ENCODE data around the gene PTK6. TPM values are rescaled to one million over a fixed set of nuclear protein-coding genes. Genes with fewer than 3 reads are reported as not detected.

The PTK6 gene
- total and polyA plus RNA-seq, 5 donors from 2014 or later, result 0.15 to 0.21 (median 0.19) TPM; not detected in 1

DNA sequence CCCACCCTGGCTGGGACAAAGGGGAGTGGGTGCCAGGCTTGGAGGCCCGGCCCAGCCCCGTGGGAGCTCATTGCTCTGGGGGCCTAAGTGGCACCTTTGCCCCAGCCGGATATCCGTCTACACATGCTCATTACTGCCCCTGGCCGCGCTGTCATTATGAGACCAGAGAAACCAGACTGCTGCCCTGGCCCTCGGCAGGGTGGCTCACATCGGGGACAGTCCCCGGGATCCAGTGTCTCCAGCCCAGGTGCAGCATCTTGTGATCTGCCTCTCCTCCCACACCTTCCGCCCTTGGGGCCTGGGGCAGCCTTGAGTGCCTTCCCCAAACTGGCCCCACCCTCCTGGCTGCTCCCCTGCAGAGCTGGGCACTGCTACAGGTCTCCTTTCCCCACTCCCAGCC lies 5.5 kb upstream of the PTK6 start:
- DNase-seq (no peak), ATAC-seq (ENCODE audit: low read depth in 2 of 2) (no peak)
- H3K36me3 ChIP-seq (ENCODE audit: control insufficient read depth, insufficient read depth, low read length), result no peaks in the 10 kb centered on the region
- H3K27ac ChIP-seq (ENCODE audit: insufficient read depth, low read length, poor library complexity, severe bottlenecking), result no peak overlapping the region
- no peaks in the 10 kb centered on the region for H3K27me3 ChIP-seq (ENCODE audit: control insufficient read depth, insufficient read depth, low read length)
- peaks cover 13% of the 10 kb centered on the region for H3K4me1 ChIP-seq (ENCODE audit: control insufficient read depth, insufficient read depth, low read length, poor library complexity, severe bottlenecking)
- no peaks in the 10 kb centered on the region for H3K9me3 ChIP-seq (ENCODE audit: control insufficient read depth in 2 of 2, low read length in 2 of 2)
- no peaks in the 10 kb centered on the region for H3K9me3 Mint-ChIP-seq
- H3K27me3 Mint-ChIP-seq, result peaks cover 4% of the 10 kb centered on the region
- no peak overlapping the region for H3K4me3 Mint-ChIP-seq
- no peak overlapping the region for H3K27ac Mint-ChIP-seq
- no peak overlapping the region for H3K4me3 ChIP-seq (ENCODE audit: low read depth, low read length)
- peaks cover 2 to 12% (median 7%) of the 10 kb centered on the region in 4 donors for H3K4me1 Mint-ChIP-seq
- H3K36me3 Mint-ChIP-seq, result no peaks in the 10 kb centered on the region

DNA sequence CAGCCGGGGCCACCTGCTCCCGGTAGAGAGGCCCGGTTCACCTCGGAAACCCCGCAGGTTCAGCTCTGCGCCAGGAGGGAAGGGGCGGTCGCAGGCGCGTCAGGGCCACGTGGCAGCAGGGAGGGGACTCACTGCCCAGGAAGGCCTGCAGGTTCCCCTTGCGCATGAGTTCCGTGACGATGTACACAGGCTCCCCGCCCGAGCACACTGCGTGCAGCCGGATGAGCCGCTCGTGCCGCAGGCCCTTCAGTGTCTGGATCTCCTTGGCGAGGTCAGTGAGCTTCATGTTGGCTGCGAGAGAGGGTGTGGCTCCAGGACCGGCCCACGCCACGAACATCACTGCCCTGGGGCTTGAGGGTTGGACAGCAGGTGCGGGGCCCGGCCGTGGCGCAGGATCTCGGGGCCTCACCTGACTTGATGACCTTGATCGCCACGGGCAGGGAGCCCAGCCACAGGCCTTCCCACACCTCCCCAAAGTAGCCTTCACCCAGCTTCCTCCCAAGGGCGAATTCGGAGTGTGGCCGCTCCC lies 4.9 kb upstream of the PTK6 start:
- DNase-seq (no peak), ATAC-seq (ENCODE audit: low read depth in 2 of 2) (no peak)
- Histone ChIP-seq H3K9me3 (ENCODE audit: control insufficient read depth in 2 of 2, low read length in 2 of 2) (no peaks in the 10 kb centered on the region), H3K4me3 (ENCODE audit: low read depth, low read length) (no peak overlapping the region), H3K27ac (ENCODE audit: insufficient read depth, low read length, poor library complexity, severe bottlenecking) (no peak overlapping the region), H3K36me3 (ENCODE audit: control insufficient read depth, insufficient read depth, low read length) (no peaks in the 10 kb centered on the region), H3K27me3 (ENCODE audit: control insufficient read depth, insufficient read depth, low read length) (no peaks in the 10 kb centered on the region), H3K4me1 (ENCODE audit: control insufficient read depth, insufficient read depth, low read length, poor library complexity, severe bottlenecking) (peaks cover 19% of the 10 kb centered on the region)
- Mint-ChIP-seq H3K4me1 (peaks cover 2 to 12% (median 7%) of the 10 kb centered on the region in 4 donors), H3K4me3 (no peak overlapping the region), H3K27me3 (peaks cover 4% of the 10 kb centered on the region), H3K9me3 (no peaks in the 10 kb centered on the region), H3K27ac (no peak overlapping the region), H3K36me3 (no peaks in the 10 kb centered on the region)

GRCh38 chr20:63541371-63541770 lies 4.2 kb upstream of the PTK6 start:
- Histone ChIP-seq H3K27me3 (ENCODE audit: control insufficient read depth, insufficient read depth, low read length) (no peaks in the 10 kb centered on the region), H3K27ac (ENCODE audit: insufficient read depth, low read length, poor library complexity, severe bottlenecking) (no peak overlapping the region), H3K4me1 (ENCODE audit: control insufficient read depth, insufficient read depth, low read length, poor library complexity, severe bottlenecking) (peaks cover 23% of the 10 kb centered on the region), H3K9me3 (ENCODE audit: control insufficient read depth in 2 of 2, low read length in 2 of 2) (no peaks in the 10 kb centered on the region), H3K4me3 (ENCODE audit: low read depth, low read length) (no peak overlapping the region), H3K36me3 (ENCODE audit: control insufficient read depth, insufficient read depth, low read length) (no peaks in the 10 kb centered on the region)
- no peaks in the 10 kb centered on the region for H3K27me3 Mint-ChIP-seq
- DNase-seq (no peak), ATAC-seq (ENCODE audit: low read depth in 2 of 2) (no peak)
- H3K9me3 Mint-ChIP-seq, result no peaks in the 10 kb centered on the region
- no peak overlapping the region for H3K4me3 Mint-ChIP-seq
- peaks cover 2 to 14% (median 8%) of the 10 kb centered on the region in 4 donors for H3K4me1 Mint-ChIP-seq
- no peaks in the 10 kb centered on the region for H3K36me3 Mint-ChIP-seq
- no peak overlapping the region for H3K27ac Mint-ChIP-seq

GRCh38 chr20:63540417-63541186 lies 3.4 kb upstream of the PTK6 start:
- H3K4me1 ChIP-seq (ENCODE audit: control insufficient read depth, insufficient read depth, low read length, poor library complexity, severe bottlenecking), result peaks cover 23% of the 10 kb centered on the region
- H3K9me3 ChIP-seq (ENCODE audit: control insufficient read depth in 2 of 2, low read length in 2 of 2), result no peaks in the 10 kb centered on the region
- DNase-seq (no peak), ATAC-seq (ENCODE audit: low read depth in 2 of 2) (no peak)
- no peak overlapping the region for H3K4me3 ChIP-seq (ENCODE audit: low read depth, low read length)
- Mint-ChIP-seq H3K9me3 (no peaks in the 10 kb centered on the region), H3K4me1 (peaks cover 2 to 17% (median 7%) of the 10 kb centered on the region in 4 donors), H3K27me3 (no peaks in the 10 kb centered on the region), H3K4me3 (no peak overlapping the region), H3K36me3 (no peaks in the 10 kb centered on the region), H3K27ac (no peak overlapping the region)
- H3K36me3 ChIP-seq (ENCODE audit: control insufficient read depth, insufficient read depth, low read length), result no peaks in the 10 kb centered on the region
- no peaks in the 10 kb centered on the region for H3K27me3 ChIP-seq (ENCODE audit: control insufficient read depth, insufficient read depth, low read length)
- H3K27ac ChIP-seq (ENCODE audit: insufficient read depth, low read length, poor library complexity, severe bottlenecking), result no peak overlapping the region

DNA sequence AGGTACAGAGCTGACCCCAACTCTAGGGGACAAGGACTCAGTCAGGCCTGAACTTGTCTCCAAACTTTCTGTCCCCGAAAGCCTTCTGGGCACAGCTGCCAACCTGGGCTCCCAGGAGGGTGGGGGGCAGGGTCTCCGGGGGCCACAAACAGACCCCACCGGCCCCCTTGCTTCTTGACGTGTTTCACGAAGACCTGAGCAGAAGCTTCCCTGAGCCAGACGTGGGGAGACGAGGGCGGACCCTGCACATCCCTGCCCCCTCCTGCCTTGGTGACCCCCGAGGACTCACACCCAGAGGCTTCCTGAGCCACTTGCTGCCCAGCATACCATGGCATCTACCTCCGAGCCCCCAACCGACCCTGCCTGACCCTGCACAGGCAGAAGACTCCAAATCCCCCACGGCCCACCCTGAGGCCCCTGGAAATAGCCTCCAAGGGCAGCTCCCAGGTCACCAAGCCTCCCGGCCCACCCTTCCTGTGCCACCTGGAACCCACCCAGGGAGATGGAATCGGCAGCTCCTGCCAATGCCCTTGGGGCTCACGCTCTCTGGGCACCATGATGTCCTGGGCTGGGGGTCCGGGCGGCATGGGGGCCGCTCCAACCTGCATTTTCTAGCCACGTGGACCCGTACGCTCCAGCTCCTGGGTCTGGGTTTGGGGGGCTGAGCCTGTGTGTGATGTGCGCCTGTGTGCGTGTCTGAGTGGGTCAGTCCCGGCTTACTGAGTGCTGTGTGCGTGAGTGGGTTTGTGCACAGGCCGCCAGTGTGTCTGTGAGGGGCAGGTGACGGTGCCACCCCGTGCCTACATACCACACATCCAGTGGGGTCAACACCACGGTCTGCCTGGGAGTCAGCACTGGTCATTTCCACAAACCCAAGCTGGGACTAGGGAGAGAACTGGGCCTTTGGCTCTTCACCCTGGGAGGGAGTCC lies 2.5 kb upstream of the PTK6 start:
- no peak for ATAC-seq (ENCODE audit: low read depth in 2 of 2)
- Histone ChIP-seq H3K4me1 (ENCODE audit: control insufficient read depth, insufficient read depth, low read length, poor library complexity, severe bottlenecking) (peaks cover 23% of the 10 kb centered on the region), H3K27ac (ENCODE audit: insufficient read depth, low read length, poor library complexity, severe bottlenecking) (no peak overlapping the region), H3K4me3 (ENCODE audit: low read depth, low read length) (no peak overlapping the region), H3K36me3 (ENCODE audit: control insufficient read depth, insufficient read depth, low read length) (no peaks in the 10 kb centered on the region), H3K9me3 (ENCODE audit: control insufficient read depth in 2 of 2, low read length in 2 of 2) (no peaks in the 10 kb centered on the region), H3K27me3 (ENCODE audit: control insufficient read depth, insufficient read depth, low read length) (no peaks in the 10 kb centered on the region)
- Mint-ChIP-seq H3K27ac (no peak overlapping the region), H3K4me3 (peak overlapping the region in 1 of 4 donors; percentile 69), H3K4me1 (peaks cover 2 to 17% (median 5%) of the 10 kb centered on the region in 4 donors), H3K36me3 (no peaks in the 10 kb centered on the region), H3K27me3 (no peaks in the 10 kb centered on the region), H3K9me3 (no peaks in the 10 kb centered on the region)
- no peak for DNase-seq

- H3K9me3 Mint-ChIP-seq, result no peaks in the 10 kb centered on the region
- H3K4me1 ChIP-seq (ENCODE audit: control insufficient read depth, insufficient read depth, low read length, poor library complexity, severe bottlenecking), result peaks cover 23% of the 10 kb centered on the region
- peak overlapping the region in 1 of 4 donors; percentile 69 for H3K4me3 Mint-ChIP-seq
- H3K27me3 Mint-ChIP-seq, result no peaks in the 10 kb centered on the region
- no peaks in the 10 kb centered on the region for H3K27me3 ChIP-seq (ENCODE audit: control insufficient read depth, insufficient read depth, low read length)
- no peaks in the 10 kb centered on the region for H3K36me3 Mint-ChIP-seq
- no peaks in the 10 kb centered on the region for H3K36me3 ChIP-seq (ENCODE audit: control insufficient read depth, insufficient read depth, low read length)
- ATAC-seq (ENCODE audit: low read depth in 2 of 2) (no peak), DNase-seq (no peak)
- peaks cover 2 to 17% (median 5%) of the 10 kb centered on the region in 4 donors for H3K4me1 Mint-ChIP-seq
- H3K27ac Mint-ChIP-seq, result no peak overlapping the region
- no peak overlapping the region for H3K4me3 ChIP-seq (ENCODE audit: low read depth, low read length)
- H3K27ac ChIP-seq (ENCODE audit: insufficient read depth, low read length, poor library complexity, severe bottlenecking), result peak overlapping the region; percentile 86
- H3K9me3 ChIP-seq (ENCODE audit: control insufficient read depth in 2 of 2, low read length in 2 of 2), result no peaks in the 10 kb centered on the region
Observed at GRCh38 chr20:63539092-63539430, 1.9 kb upstream of the PTK6 start.

GRCh38 chr20:63538204-63539091 lies 1.3 kb upstream of the PTK6 start:
- Histone ChIP-seq H3K4me3 (ENCODE audit: low read depth, low read length) (no peak overlapping the region), H3K9me3 (ENCODE audit: control insufficient read depth in 2 of 2, low read length in 2 of 2) (no peaks in the 10 kb centered on the region)
- H3K36me3 Mint-ChIP-seq, result no peaks in the 10 kb centered on the region

More at GRCh38 chr20:63538204-63539091, 1.3 kb upstream of the PTK6 start:
- peak in 2 of 3 donors; percentile 28 to 41 for DNase-seq
- Mint-ChIP-seq H3K4me1 (peaks cover 0 to 17% (median under 1%) of the 10 kb centered on the region in 4 donors), H3K27ac (peak overlapping the region in 1 of 3 donors; percentile 55), H3K9me3 (no peaks in the 10 kb centered on the region), H3K4me3 (peak overlapping the region; percentile 72 to 84 (median 80)), H3K27me3 (no peaks in the 10 kb centered on the region)
- peak overlapping the region; percentile 86 for H3K27ac ChIP-seq (ENCODE audit: insufficient read depth, low read length, poor library complexity, severe bottlenecking)
- no peak for ATAC-seq (ENCODE audit: low read depth in 2 of 2)
- peaks cover 23% of the 10 kb centered on the region for H3K4me1 ChIP-seq (ENCODE audit: control insufficient read depth, insufficient read depth, low read length, poor library complexity, severe bottlenecking)
- no peaks in the 10 kb centered on the region for H3K27me3 ChIP-seq (ENCODE audit: control insufficient read depth, insufficient read depth, low read length)
- H3K36me3 ChIP-seq (ENCODE audit: control insufficient read depth, insufficient read depth, low read length), result no peaks in the 10 kb centered on the region
